Measurements from ENCODE around the gene PARPBP.
"Not testable (repeated sequence)": the region's sequence is repeated elsewhere in the genome, so short reads cannot be mapped to it uniquely, and the experiment has no call there.

The PARPBP gene

DNA sequence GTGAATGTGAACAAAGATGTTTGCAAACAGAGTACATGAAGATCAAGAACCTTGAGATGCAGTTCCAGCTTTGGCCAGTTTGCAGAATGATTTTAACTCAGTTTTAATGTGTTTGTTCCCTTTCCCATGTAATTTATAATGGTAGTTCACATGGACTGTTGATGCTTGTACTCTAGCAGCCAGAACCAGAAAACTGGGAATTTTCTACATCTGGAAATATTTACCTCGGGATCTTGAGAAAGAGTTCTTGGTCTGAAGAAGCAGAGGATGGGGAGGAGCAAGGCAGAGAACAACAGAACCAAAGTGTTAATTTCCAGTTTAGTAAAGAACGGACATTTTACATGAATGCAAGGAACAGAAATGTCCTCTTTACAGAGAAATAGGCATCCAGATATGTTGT is 114.6 kb downstream of the PARPBP start:
- Histone ChIP-seq H3K27me3 (ENCODE audit: insufficient read depth, low read length, poor library complexity, severe bottlenecking) (no peaks in the 10 kb centered on the region), H3K79me2 (ENCODE audit: insufficient read depth, low read length) (no peaks in the 10 kb centered on the region), H3K36me3 (ENCODE audit: insufficient read depth, low read length) (no peaks in the 10 kb centered on the region), H3K9me2 (replicated peaks; ENCODE audit: low read depth, low read length) (no peaks in the 10 kb centered on the region), H3K4me3 (ENCODE audit: low read length, poor library complexity, severe bottlenecking) (no peak overlapping the region), H3F3A (ENCODE audit: low read depth) (no peaks in the 10 kb centered on the region), H3K9me3 (ENCODE audit: insufficient read depth, low read depth, low read length) (no peaks in the 10 kb centered on the region), H3K4me1 (ENCODE audit: insufficient read depth, low read length, poor library complexity, severe bottlenecking) (no peaks in the 10 kb centered on the region), H3K4me2 (ENCODE audit: low read depth, low read length, poor library complexity, severe bottlenecking) (no peak overlapping the region), H4K20me1 (ENCODE audit: insufficient read depth, low read length, poor library complexity, severe bottlenecking) (no peaks in the 10 kb centered on the region), H3K9ac (ENCODE audit: low read depth, low read length, poor library complexity, severe bottlenecking) (no peak overlapping the region), H2AFZ (ENCODE audit: low read length) (no peak overlapping the region)
- TF ChIP-seq CTCF (conservative IDR thresholded peaks at IDR 0.05; ENCODE audit: low read length) (no peak), EZH2phosphoT487 (IDR thresholded peaks at IDR 0.05; ENCODE audit: borderline replicate concordance) (no peak)

- H3K9ac ChIP-seq (ENCODE audit: low read depth, low read length, poor library complexity, severe bottlenecking); H3K4me1 ChIP-seq (ENCODE audit: insufficient read depth, low read length, poor library complexity, severe bottlenecking): not testable (repeated sequence)
These were observed 120.9 kb downstream of the PARPBP start for GRCh38 chr12:102240859-102241258.

More at GRCh38 chr12:102240859-102241258, 120.9 kb downstream of the PARPBP start:
- not testable (repeated sequence) for H3K9me2 ChIP-seq (replicated peaks; ENCODE audit: low read depth, low read length); H3K79me2 ChIP-seq (ENCODE audit: insufficient read depth, low read length); H3K4me2 ChIP-seq (ENCODE audit: low read depth, low read length, poor library complexity, severe bottlenecking); H3K4me3 ChIP-seq (ENCODE audit: low read length, poor library complexity, severe bottlenecking); H2AFZ ChIP-seq (ENCODE audit: low read length); H3K27me3 ChIP-seq (ENCODE audit: insufficient read depth, low read length, poor library complexity, severe bottlenecking); H4K20me1 ChIP-seq (ENCODE audit: insufficient read depth, low read length, poor library complexity, severe bottlenecking); H3K36me3 ChIP-seq (ENCODE audit: insufficient read depth, low read length); H3K9me3 ChIP-seq (ENCODE audit: insufficient read depth, low read depth, low read length); H3F3A ChIP-seq (ENCODE audit: low read depth)

Measured in Loucy (cell line).